ENCODE data around the gene IGSF21. TPM values are rescaled to one million over a fixed set of nuclear protein-coding genes. Genes with fewer than 3 reads are reported as not detected.

Gene IGSF21
- polyA plus RNA-seq, 4 donors: 0.23 to 0.75 (median 0.40) TPM

DNA sequence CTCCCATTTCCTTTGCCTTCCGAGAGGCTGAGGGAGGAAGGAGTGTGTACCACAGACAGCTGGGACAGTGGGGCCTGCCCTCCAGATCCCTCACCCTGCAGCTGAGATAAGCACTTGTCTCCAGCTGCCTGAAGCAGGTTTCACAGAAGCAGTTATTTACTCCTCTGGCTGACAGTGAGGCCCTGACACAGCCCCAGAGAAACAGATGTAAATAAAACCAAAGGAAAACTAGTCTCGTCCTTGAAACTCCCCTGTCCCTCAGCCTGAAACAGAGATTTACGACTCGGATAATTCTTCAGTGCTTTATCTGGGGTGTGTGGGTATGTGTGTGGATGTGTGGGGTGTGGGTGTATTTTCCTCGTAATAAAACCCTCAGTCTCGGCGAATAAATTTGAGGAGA lies 181.1 kb downstream of the IGSF21 start:
- DNase-seq (ENCODE audit: low read depth in 4 of 4, low spot score in 3 of 4): no peak

DNA sequence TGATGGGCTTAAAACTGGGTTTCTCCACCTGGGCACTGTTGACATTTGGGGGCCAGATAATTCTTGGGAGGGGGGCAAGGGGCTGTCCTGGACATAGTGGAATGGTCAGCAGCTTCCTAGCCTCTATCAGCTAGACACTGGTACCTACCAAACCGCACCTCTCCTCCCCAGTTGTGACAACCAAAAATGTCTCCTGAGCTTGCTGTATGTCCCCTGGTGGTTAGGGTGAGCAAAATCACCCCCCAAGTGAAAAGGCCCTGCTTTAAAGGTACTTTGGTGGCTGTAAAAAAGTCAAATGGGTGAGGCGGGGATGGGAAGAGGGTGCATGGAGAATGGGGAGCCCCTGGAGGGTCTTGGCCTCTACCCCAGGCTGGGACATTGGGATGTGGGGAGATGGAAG lies 182.0 kb downstream of the IGSF21 start:
- no peak for DNase-seq (ENCODE audit: low read depth in 4 of 4, low spot score in 3 of 4)

DNA sequence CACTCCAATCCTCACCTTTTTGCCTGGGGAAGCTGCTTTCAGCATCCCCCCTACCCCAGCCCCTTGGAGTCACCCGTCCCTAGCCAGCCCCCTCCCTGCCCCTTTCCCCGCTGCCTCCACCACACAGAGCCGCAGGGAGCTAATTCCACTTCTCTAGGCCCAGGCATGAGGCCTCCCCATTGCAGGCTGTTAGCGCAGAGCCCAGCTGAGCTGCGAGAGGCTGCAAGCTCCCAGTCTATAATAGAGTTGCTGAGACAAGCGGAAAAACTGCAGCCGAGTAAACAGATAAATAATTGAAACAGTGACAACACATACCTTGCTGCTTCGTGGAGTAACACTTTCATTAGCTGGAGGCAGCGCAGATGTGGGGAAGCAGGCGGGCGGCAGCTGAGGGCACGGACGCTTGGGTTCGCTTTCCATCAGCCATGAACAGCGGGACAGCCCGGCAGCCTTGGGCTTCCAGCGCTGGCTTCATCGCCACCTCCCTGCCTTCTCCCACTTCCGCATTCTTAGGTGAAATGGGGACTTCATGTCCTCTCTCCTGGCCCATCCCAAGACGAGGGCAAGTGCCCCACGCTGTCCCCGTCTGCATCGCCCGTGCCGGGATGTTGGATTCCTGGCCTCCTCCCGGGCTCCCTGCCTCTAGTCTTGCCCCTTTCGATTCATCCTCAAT lies 183.3 kb downstream of the IGSF21 start:
- no peak for DNase-seq (ENCODE audit: low read depth in 4 of 4, low spot score in 3 of 4)

DNA sequence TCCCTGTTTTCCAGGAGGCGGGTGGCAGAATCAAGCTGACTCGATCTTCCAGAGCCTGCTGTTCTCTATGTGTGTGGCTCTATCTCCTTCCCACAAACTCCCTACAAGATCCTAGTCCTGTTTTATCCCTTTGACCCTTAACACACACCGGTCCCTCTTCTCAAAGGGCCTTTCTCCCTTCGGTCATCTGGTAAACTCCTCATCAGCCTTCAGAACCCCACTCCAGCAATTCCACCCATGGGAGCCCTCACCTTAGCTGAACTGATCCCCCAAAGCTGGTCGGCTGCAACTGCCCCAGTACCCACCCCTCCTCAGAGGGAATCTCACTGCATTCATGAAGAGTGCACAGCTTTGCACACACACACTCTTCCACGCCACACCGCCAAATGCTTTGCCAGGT lies 184.9 kb downstream of the IGSF21 start:
- DNase-seq (ENCODE audit: low read depth in 4 of 4, low spot score in 3 of 4): no peak

DNA sequence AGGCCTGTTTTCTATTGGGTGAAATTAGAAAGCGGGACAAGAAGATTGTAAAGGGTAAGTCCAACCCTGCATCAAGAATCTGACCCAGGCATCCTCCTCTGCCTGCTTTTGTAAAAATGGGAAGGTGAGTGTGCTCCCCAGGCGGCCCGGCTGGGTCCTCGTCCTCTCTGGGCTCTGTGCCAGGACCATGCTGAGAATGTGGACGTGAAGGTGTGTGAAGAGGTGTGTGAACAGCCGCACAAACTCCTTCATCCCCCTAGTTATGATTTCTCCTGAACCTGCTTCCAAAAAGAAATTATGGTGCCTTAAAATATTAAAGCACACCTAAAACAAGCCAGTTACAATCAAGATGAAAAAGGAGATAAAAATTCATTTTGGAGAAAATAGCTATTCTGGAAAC lies 185.7 kb downstream of the IGSF21 start:
- no peak for DNase-seq (ENCODE audit: low read depth in 4 of 4, low spot score in 3 of 4)

DNA sequence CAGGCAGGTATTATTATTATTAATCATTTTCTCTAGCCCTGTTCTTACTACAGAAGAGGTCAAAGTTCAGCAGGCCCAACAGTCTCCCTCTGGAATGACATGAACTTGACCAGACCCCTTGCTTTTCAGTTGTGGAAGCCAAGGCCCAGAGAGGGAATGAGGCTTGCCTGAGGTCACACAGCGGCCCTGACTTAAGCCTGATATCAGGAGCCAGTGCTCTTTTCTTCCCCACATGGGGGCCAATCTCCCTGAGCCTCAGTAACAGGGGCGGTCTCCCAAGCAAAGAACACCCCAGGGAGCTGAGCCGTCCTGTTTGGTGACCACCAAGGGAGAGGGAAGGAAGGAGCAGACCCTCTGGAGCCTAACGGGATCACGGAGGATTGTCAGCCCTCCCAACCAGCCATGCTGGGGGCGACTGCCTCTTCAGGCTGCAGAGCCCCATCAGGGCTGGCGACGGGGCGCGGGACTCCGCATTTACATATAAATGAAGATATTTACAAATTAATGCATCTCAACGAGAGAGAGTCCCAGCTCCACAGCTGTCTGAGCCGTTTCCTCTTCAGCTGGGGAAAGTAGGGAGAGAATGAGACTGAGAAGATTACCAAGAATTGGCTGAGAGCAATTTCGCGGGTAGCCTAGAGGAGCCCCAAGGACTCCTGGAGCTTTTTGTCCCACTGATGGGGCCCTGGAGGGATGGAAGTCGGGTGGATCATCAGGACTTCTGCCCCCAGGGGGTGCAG lies 187.0 kb downstream of the IGSF21 start:
- DNase-seq (ENCODE audit: low read depth in 4 of 4, low spot score in 3 of 4): no peak

DNA sequence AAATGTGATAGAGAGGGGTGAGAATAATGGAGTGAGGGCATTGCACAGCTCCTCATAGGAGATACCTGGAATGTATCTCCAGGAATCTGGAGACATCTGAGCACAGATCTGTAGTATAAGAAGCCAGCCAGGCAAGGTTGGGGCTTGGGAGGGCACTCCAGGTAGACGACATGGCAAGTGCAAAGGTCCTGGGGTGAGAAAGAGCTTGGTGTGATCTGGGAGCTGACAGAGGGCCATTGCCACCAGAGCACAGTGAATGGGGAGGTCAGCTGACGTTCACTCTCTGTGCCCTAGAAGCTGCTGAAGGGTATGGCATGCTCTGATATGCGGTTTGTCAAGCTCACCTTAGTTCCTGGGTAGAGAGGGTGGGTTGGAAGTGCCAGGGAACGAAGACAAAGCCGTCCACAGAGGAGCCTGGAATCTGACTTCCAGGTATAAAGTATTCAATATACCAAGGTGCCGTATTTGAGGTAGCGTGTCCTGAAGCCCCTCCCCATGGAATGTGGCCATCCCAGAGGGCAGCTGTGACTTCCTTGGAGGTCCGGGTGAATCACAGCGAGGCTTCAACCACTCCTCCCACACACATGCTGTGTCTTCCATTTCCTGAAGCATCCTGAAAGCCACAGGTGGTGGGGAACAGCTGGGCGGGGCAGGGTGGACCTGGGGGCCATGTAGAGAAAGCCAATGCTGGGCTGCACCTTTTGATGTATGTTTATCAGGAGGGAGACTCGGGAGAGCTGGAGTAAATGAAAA lies 190.5 kb downstream of the IGSF21 start:
- DNase-seq (ENCODE audit: low read depth in 4 of 4, low spot score in 3 of 4): no peak

DNA sequence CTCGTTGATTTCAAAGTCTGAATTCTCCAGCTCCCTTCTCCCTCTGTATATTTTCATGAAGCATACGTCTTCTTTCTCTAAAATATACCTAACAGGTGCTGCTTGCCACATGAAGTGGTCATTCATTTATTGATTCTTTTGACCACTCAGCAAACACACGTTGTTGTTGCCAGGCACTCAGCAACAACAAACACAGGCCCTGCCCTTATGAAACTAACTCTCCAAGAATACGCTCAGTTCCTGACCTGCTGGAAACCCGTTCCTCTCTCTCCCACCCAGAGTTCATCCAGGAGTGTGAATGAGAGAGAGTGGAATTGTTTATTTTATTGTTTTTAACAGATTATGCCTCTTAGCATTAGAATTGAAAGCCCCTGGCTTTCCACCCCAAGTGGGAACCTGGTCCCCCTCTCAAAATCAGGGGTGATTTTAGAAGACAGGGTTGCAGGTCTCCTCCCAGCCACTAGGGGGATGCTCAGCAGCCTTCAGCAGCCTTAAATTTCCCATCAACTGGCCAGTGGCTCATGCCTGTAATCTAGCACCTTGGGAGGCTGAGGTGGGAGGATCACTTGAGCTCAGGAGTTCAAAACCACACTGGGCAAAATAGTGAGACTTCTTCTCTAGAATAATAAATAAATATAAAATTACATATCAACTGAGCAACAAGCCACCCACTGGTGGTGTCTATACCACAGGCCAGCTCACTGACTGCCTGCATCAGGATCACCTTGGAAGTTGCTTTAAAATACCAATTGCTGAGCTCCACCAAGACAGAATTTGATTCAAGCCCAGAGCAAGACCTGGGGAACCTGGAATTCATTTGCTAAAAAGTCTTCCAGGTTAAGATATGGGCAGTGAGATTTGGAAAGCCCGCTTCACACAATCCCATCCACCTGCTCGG lies 192.1 kb downstream of the IGSF21 start:
- DNase-seq (ENCODE audit: low read depth in 4 of 4, low spot score in 3 of 4): no peak

DNA sequence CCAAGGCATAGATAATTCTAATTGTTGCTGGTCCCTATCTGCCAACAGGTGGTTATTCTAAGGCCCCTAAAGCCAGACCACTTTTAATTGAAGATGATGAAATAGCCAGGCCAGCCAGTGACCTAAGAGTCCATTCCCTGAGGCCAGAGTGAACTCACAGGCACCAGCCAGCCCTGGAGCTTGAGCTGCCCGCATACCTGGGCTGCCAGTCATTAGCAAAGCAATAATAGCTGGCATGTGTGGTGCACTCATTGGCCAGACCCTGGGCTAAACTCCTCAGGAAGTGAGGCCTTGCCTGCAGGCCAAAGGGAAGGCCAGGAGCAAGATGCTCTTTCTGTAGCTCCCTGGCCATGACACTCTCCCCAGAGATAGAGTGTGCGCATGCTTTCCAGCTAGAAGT lies 192.8 kb downstream of the IGSF21 start:
- no peak for DNase-seq (ENCODE audit: low read depth in 4 of 4, low spot score in 3 of 4)

DNA sequence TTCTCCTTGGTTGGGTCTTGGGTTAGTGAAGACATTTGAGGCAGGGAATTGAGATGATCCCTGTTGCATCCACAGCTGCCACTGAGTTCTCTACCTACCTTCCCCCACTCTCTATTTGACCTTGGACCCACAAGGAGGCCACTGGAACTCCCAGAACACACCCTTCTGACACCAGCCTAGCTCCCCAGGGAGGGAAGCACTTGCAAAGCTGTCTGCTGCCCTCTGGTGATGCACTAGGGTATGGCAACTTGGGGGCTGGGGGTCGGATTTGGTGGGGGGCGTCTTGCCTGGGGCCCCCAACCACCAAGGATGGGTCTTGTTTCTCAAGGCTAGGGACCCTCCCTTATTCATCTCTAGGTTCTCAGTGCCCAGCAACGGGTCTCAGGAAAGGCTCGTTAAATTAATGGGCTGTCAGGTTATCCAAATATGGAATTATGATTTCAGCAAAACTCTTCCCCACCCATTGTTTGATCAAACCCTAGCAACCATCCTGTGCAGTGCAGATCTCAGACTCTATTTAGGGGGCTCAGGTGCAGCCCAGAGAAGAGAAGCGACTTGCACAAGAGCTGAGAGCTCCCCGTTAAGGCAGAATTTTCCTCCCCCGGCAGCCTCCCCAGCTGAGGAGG lies 195.3 kb downstream of the IGSF21 start:
- no peak for DNase-seq (ENCODE audit: low read depth in 4 of 4, low spot score in 3 of 4)

DNA sequence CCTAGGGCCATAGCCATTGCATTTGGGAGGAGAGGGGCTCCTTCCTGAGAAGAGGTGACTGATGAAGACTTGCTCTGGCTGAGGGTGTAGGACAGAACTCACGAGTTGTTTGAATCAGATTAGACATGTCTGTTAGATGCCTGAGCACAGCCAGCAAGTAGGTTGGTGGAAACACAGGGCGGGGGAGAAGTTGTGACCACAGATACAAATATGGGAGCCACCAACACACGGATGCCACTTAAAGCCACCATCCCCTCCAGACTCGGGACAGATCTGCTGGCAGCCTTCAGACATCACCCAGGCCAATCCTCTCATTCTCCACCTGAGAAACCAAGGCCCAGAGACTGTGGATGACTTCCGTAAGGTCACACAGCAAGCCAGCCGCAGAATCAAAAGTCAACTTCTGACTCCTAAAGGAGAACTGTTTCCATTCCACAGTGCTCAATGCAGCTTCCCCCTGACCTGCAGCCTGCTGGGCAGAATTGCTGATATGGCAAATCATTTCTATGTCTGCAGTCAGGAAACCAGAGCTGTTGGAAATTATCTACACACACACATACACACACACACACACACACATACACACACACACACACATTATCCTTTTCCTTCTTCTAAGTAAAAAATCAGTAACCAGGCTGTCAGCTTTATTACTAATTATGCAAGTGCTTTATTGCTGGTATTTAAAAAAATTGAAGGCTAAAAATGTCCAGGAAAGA lies 196.7 kb downstream of the IGSF21 start:
- no peak for DNase-seq (ENCODE audit: low read depth in 4 of 4, low spot score in 3 of 4)

DNA sequence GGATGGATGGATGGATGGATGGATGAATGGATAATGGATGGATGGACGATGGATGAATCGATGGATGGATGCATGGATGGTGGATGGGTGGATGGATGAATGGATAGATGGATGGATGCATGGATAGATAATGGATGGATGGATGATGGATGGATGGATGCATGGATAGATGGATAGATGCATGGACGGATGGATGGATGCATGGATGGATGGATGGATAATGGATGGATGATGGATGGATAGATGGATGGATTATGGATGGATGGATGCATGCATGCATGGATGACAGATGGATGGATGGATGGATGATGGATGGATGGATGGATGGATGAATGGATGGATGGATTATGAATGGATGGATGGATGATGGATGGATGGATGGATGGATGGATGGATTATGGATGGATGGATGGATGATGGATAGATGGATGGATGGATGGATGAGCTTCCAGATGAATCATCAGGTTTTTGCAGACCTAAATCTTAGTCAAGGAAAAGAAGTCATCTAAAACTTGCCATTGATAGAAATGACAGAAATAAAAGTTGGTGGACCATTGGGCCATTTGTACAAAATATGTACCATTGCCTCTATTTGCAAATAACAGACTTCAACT lies 197.7 kb downstream of the IGSF21 start:
- DNase-seq (ENCODE audit: low read depth in 4 of 4, low spot score in 3 of 4): no peak

DNA sequence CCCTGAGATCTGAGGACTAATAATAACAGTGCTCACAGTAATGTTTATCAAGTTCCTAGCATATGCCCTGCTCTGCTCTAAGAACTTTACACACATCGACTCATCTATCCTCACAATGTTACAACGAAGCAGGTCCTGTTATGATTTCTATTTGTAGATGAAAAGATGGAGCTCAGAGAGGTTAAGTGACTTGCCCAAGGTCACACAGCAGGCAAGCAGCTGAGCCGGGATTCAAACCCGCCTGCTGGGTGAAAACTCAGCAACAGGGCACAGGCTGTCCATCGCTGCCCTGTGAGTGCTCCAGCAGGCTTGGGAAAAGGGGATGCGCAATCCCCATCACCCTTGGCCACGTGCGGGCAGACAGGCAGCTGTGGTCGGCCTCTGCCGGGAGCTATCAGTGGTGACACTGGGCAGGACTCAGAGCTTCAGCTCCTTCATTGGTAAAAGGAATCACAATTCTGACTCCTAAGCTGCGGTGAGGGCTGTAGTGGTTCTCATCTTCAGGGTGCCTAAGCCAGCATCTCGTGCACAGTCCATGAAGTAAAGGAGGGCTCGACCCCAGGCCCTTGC lies 199.8 kb downstream of the IGSF21 start:
- DNase-seq (ENCODE audit: low read depth in 4 of 4, low spot score in 3 of 4): no peak

DNA sequence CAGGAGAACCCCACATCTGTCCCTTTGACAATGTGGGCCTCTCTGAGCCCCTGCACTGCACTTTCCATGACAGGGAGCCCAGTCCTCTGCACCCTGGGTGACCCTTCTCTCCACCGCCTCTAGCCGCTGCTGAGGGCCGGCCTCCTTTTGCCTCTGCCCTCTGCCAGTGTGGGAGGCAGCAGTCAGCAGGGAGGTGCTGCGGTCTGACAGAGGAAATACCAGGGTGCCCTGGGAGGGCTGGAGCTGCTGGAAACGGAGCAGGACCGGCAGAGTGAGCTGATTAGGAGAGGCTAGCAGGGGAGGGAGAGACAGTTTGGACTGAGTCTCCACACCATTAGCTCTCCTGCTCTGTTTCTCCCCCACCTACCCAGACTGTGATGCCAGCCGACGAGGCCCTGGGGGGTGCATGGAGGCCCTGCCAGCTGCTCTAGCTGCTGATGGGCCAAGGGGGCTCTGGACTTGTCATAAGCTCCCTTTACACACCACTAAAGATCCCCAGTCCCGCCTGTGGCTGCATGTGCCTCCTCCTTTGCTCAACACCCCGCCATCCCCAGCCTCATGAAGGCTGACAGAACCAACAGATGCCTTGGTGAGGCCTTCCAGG lies 202.1 kb downstream of the IGSF21 start:
- no peak for DNase-seq (ENCODE audit: low read depth in 4 of 4, low spot score in 3 of 4)

DNA sequence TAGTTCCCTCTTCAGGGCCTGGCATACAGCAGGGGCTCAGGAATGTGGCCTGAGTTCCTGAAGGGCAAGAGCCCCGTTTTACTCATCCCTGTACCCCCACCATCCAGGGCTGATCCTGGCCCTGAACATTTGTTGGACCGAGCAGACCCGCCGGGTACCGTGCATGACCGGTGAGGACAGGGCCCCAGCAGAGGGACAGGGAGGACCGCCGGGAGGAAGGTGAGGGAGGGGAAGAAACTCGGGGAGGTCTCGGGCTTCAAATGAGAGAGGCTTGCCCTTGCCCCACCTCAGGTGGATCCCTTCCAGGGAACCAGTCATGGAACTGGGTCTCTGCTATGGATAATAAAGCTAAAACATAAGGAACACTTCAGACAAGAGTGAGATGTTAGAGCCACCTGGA lies 205.4 kb downstream of the IGSF21 start:
- DNase-seq (ENCODE audit: low read depth in 4 of 4, low spot score in 3 of 4): no peak

DNA sequence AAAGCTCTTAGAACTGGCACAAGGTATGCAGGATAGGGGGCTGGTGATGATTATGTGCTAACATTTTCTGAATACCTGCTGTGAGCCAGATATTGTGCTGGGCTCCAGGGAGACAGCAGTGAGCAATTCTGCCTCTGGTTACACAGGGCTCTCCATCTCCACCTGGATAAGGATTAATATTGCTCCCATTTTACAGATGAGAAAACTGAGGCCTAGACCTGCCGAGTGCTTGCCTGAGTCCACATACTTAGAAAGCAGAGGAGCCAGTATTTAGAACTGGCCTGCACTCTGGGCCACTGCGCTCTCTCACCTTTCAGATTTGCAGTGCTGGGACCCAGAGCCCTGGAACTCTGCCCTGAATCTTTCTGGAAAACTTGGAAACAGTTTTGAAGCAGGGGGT lies 205.9 kb downstream of the IGSF21 start:
- DNase-seq (ENCODE audit: low read depth in 4 of 4, low spot score in 3 of 4): no peak

DNA sequence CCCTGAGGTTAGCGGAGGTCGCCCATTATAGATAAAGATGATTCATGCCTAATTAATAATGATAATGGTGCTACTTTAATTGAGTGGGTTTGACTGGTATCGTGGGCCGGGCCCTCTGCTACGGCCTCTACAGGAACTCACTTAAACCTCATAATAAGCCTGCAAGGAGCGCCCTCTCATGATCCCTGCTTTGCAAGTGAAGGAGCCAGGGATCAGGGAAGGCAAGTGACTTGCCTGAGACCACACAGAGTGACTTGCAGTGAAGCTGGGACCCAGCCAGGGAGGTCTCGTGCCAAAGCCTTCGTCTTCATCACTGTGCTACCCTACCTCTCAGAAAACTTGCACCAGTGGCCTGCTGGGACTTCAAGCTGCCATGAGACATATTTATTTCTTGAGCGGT lies 206.8 kb downstream of the IGSF21 start:
- no peak for DNase-seq (ENCODE audit: low read depth in 4 of 4, low spot score in 3 of 4)

DNA sequence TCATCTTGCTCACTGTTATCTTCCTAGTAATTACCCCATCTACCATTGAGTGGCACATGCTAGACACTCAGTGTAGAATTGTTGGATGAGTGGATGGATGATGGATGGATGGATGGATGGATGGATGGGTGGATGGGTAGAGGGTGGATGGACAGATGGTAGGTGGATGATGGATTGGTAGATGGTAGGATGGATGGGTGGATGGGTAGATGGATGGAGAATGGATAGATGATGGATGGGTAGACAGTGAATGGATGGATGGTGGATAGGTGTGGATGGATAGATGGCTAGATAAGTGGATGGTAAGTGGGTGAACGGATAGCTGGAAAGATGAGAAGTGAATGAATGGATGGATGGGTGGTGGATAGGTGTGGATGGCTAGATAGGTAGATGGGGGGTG lies 207.9 kb downstream of the IGSF21 start:
- no peak for DNase-seq (ENCODE audit: low read depth in 4 of 4, low spot score in 3 of 4)

DNA sequence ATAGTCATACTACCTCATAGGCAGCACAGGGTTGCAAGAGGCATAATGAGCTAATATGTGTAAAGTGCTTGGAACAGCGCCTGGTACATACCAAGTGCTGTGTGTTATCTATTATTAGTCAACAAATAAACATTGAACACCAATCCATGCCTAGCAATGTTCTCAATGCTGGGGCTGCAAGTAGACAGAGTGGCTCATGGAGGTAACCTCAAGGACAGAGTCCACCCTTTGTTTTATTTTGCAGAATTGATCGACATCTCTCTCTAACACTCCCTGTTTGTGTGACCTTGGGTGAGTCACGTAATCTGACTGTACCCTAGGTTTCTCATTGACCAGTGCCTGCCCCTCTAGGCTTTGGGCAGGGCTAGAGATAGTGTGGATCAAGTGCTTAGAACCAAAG lies 209.2 kb downstream of the IGSF21 start:
- no peak for DNase-seq (ENCODE audit: low read depth in 4 of 4, low spot score in 3 of 4)
